GM21390 (cell line): Measurements from ENCODE around the gene TRIM38.
A peak's percentile ranks its signal among the peaks of the same experiment; 100 is the strongest.
"Not testable (repeated sequence)": the region's sequence is repeated elsewhere in the genome, so short reads cannot be mapped to it uniquely, and the experiment has no call there.

Experiments used
- ATAC-seq: cut with Tn5 transposase; IDR thresholded peaks from one replicate; pipeline ENCODE4 v1.9.1; 2021; ENCODE audit not compliant: unreplicated experiment

Gene TRIM38

DNA sequence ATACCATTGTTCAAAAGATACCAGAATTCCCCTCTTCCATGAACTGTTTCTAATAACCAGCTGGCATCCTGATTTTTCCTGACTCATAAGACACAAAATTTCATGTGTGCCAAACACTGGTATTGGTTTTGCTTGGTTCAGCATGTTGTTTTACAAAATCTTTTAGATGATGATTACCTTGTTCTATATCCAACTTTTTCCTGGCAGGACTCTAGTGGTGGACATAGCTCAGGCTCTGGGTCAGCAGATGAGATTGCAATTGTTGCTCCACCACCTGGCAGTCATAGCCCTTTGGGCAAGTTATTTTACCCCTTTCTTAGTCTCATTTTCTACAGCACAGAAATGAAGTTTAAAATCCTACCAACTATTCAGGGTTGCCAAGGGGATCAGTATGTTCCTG is 6.2 kb downstream of the TRIM38 start:
- ATAC-seq, result no peak

DNA sequence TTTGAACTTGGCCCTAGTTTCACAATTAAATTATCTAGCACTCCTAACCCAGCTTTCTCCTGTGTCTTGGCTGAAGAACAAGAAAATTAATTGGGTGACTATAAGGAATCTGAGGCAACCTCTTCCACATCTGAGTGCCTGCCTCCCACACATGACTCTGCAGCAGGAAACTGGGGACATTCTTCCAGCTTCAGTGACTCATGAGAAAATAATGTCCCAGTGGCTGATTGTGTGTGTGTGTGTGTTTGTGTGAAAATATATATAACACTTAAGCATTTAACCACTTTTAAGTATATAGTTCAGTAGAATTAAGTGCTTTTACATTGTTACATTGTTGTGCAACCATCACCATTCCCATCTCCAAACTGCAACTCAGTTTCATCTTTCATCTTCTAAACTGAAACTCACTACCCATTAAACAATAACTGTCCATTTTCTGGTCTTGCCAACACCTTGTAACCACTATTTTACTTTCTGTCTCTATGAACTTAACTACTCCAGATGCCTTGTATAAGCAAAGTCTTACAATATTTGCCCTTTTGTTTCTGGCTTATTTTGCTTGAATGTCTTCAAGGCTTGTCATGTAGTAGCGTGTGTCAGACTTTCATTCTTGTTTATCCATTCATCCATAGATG is 8.7 kb downstream of the TRIM38 start:
- ATAC-seq, result no peak

DNA sequence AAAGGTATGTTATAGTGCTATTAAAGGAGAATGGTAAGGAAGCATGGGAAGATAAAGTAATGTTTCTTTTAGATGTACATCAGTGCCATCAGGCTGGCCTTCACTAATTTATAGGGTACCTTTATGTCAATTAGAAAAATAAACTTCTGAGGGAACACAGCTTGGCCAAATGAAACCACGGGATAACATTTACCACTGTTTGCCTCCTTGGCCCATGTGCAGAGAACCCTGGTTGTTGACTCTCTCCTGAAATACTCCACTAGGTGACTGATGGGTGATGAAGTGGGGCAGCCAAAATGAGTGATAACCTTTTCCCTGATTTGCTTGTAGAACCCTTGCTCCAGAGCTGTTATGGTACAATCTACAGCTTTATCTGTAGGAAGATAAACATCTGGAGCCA is 9.5 kb downstream of the TRIM38 start:
- ATAC-seq, result no peak

DNA sequence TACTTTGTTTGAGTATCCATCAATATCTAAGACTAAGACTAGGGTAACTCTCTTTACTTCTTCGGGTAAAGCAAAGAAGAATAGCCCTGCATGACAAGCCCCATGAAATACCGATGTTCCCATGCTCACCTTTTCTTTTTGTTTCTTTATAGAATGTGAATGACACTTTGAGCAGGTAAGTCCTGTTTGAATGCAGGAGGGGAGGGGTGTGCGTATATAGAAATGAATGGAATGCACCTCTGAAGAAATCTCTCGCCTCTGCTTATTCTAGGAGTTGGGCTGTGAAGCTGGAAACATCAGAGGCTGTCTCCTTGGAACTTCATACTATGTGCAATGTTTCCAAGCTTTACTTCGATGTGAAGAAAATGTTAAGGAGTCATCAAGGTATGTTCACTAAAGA is 10.3 kb downstream of the TRIM38 start:
- no peak for ATAC-seq

DNA sequence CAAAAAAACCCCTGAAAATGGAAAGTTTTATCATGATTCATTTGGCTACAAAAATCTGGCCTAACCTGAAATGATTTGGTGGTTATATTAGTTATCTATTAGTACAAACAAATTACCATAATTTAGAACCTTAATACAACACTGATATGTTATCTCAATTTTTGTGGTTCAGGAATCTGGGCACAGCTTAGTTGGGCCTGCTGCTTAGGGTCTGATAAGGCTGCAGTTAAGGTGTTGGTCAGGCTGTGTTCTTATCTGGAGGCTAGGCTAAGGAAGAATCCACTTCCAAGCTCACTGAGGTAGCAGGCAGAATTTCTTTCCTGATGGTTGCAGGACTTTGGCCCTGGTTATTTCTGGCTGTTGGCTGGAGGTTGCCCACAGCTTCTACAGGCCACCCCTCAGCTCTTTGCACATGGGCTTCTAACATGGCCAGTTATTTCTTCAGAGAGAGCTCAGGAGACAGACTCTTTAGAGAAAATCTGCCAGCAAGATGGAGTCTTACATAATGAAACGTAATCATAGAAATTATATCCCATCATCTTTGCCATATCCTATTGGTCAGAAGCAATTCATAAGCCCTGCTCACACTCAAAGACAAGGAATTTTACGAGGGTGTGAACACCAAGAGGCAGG is 11.4 kb downstream of the TRIM38 start:
- ATAC-seq, result no peak

DNA sequence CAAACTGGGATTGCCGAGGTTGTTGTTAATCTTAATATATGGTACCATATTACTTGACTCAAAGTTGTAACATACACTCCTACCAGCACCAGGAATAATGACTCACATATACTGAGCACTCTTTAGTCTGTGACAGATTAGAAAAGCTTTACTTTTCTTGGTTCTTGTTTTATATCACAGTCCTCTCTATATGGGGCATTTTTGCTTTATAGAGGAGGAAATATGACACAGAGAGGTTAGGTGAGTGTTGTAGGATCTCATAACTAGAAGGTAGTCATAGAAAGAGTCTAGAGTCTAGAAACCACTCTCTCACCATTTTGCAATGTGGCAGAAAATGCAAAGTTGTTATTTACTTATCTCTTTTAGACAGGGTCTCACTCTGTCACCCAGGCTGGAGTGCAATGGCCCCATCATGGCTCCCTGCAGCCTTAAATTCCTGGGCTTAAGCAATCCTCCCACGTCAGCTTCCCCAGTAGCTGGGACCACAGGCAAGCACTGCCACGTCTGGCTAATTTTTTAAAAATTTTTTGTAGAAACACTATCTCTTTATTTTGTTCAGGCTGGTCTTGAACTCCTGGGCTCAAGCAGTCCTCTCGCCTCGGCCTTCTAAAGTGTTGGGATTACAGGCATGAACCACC is 13.4 kb downstream of the TRIM38 start:
- ATAC-seq, result no peak

DNA sequence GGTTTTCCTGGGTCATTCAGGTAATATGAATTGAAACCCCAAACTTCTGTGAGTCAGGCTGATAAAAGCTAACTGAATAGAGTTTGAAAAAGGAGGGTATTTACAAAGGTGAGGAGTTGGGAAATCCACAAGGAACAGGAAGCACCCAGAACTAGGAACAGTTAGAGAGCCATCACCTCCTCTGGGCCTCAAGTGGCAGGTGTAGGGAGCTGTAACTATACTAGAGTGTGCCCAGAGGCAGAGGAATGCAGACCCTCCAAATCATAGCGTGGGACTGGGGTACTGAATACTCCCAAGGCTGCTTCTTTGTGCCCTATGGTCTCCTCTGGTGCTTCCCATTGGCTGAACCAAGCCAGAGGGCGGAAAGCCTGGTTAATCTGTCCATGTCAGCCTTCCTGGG is 18.3 kb downstream of the TRIM38 start:
- no peak for ATAC-seq

DNA sequence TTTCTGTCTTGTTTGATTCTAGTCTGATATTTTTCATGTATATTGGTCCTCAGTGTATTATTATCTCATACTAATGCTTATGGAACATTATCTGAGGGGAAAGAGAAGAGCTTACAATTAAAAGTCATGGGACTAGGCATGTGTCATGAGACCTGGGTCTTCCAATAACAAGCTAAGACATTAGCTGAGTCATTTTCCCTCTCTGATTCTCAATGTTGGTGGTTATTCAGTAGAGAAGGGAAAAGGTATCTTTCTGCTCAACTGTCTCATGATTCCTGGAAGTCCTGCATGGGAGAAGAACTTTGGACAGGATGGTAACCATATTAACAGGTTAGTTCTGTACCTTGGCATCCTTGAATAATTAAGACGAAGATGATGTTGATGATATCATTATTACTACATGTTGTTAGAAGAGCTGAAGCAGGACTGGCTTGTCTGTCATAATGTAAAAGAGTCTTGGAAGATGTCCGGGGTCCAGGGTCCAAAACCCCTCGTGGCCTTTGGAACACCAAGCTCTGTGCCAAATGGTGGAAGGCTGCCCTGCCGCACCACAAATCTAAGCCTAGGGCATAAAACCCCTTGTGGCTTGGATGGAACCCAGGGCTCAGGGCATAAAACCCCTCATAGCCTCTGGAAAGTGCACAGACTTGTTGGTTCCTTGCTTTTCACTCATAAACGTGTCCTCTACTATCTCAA is 19.1 kb downstream of the TRIM38 start:
- ATAC-seq, result no peak

DNA sequence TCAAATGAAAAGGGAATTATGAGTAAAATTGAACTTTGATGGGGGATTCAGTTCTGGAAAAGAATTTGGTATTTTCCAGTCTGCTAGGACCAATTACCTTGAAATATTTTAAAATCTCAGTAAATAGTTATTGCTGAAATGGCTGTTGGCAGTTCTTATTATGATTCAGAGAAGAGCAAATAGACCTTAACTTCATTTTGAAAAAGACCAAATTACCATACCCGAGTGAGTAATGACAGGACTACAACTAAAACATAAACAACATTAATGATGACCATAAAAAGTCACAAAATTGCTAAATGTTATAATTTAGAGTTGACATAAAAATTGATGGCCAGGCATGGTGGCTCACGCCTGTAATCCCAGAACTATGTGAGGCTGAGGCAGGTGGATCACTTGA is 21.7 kb downstream of the TRIM38 start:
- ATAC-seq, result no peak

DNA sequence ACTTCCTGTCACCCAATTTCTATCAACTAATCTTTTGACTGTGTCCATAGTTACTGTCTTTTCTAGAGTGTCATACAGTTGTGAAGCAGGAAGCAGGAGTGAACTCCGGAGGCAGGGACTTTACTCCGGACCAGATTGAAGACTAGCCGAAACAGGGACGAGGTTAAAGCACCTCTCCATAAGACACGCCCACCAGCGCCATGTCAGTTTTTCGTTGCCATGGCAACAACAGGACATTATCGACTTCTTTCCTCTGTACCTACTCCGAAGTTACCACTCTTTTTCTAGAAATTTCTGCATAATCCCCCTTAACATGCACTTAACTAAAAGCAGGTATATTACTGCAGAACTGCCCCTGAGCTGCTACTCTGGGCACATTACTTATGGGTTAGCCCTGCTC is 25.2 kb downstream of the TRIM38 start:
- ATAC-seq, result no peak

DNA sequence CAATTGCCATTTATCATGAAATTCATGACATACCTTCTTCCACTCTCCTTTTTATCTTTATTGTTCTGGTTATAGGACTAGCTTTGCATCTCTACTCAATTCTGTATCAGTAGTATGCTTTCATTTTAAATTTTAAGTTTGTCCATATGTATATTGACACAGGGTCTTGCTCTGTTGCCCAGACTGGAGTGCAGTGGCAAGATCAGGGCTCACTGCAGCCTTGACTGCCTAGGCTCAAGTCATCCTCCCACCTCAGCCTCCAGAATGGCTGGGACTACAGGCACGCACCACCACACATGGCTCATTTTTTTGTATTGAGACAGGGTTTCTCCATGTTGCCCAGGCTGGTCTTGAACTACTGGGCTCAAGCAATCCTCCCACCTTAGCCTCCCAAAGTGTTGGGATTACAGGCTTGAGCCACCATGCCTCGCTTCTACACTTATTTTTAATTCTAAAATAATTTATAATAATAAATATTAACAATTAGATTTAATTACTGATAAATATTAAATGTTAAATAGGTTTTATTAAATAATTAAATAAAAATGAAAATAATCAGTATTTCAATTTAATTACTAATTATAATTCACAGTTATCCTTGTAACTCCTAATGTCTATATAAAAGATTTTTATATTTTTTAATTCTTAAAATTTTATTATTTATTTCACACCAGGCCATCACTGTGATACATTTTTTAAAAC is 27.7 kb downstream of the TRIM38 start:
- ATAC-seq, result no peak

DNA sequence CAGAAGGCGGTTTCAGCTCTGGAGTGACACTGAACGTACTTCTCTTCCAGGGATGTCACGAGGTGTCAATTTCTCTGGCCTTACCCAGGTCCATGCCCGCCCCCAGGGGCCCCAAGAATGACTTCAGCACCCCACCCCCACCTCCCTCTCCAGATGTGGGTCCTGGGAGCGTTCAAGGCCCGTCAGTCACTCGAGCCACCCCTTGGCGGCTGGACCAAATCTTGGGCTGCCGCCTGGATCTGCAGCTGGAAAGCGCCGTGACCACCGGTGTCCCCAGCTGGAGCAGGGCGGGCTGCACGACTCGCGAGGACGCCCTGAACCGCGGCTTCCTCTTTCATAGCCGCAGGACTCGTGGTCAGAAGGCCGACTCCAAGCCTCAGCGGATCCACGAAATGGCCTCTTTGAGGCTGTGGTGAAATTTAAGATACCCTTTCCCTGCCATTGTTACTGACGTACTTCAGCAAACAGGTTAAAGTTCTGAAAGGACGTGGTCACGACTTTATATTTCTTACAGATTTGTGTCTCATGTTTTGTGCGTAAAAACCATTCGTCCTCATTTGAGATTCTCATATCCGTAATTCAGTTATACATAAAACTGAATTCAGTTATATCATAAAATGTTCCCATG is 29.3 kb downstream of the TRIM38 start:
- ATAC-seq, result peak; percentile 48

DNA sequence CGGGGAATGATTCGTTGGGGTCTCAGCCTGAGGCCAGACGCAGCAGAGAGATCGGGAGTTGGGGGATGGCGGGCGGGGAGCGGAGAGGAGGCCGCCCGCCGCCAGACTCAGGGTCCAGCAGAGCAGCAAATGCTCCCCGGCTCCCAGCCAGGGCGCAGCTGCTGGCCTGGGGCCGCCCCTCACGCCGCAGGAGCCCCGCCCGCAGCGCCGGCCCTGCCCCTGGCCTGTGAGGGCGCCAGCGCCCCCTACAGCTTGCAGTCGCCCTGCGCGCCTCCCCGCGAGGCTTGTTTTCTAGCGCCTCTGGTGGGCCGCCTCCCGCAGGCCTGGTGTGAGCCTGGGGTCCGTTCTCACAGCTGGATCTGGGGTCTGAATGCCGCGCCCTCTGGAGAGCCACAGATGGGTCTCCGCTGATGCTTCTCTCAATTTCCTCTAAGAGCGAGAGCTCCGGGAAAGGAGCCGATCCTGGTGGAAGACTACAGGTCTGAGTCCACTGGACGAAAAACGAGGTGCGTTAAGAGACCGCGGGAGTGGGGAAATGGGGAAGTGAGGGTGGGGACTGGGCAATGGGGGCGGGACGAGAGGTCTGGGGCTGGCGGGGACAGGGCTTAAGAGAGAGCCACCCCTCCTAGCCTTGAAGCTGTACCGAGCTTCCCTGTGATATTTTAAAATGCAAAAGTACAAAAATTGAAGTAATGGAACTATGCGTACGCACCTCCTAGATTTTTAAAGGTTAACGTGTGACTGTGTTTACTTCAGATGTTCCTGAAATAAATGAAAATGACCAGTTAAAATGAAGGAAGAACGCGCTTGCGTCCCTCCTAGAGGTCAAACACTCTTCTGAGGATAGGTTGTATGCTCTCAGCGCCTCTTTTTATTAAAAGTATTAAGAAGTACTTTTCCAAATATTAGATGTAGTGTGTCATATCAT is 30.1 kb downstream of the TRIM38 start:
- peak; percentile 90 for ATAC-seq

DNA sequence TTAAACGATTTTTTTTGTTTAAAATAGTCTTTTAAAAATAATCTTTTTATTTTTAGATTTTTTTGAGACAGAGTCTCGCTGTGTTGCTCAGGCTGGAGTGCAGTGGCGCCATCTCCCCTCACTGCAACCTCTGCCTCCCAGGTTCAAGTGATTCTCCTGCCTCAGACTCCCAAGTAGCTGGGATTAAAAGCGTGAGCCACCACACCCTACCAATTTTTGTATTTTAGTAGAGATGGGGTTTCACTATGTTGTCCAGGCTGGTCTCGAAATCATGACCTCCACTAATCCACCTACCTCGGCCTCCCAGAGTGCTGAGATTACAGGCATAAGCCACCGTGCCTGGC is 30.7 kb downstream of the TRIM38 start:
- ATAC-seq, result not testable (repeated sequence)

DNA sequence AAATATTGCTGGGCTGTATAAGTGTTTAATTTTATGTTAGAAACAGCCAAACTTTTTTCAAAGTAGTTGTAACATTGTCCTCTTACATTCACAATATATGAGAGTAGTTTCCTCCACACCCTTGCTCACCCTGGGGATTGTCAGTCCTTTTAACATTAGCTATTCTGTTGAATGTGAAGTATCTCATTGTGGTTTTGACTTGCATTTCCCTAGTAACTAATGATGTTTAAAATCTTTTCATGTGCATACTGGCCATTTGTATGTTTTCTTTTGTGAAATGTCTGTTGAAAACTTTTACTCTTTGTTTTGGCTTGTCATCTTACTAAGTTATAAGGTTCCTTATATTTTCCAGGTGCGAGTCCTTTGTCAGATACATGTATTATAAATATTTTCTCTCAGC is 32.9 kb downstream of the TRIM38 start:
- ATAC-seq, result no peak

DNA sequence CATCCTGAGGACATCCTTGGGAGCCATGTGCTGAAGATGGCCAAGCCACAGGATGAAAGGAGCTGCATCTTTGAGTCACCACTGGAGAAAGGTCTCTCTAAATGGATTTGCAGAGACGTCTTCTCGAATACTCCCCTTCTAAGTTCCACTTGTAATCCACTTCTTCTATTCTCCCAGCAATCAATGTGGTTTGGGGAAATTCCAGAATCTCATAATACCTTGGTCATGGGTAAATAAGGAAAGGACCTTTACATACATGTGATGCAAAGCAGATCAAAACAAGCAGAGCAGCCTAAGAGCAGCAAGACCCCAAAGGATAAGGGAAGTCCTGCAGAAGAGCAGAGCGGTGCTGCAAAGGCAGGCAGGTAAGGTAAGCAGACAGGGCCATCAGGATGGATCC is 35.3 kb downstream of the TRIM38 start:
- ATAC-seq, result no peak

DNA sequence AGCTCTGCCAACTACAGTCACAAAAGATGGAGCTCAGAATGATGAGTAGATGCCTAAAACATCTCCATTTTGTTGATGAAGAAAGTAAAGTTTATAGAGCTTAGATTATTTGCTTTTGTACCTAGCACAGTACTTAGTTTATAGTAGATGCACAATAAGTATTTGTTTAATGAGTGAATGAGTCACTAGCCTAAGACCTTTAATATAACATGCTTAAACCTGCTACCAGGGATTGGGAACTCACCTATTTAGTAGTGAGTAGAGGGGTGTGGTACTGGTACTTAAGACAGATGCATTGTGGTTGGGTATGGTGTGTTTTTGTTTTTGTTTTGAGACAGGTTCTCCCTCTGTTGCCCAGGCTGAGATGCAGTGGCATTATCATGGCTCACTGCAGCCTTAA is 35.8 kb downstream of the TRIM38 start:
- no peak for ATAC-seq

DNA sequence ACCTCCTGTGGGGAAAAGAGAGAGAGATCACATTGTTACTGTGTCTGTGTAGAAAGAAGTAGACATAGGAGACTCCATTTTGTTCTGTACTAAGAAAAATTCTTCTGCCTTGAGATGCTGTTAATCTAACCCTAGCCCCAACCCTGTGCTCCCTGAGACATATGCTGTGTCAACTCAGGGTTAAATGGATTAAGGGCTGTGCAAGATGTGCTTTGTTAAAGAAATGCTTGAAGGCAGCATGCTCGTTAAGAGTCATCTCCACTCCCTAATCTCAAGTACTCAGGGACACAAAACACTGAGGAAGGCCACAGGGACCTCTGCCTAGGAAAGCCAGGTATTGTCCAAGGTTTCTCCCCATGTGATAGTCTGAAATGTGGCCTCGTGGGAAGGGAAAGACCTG is 36.6 kb downstream of the TRIM38 start:
- ATAC-seq, result not testable (repeated sequence)

DNA sequence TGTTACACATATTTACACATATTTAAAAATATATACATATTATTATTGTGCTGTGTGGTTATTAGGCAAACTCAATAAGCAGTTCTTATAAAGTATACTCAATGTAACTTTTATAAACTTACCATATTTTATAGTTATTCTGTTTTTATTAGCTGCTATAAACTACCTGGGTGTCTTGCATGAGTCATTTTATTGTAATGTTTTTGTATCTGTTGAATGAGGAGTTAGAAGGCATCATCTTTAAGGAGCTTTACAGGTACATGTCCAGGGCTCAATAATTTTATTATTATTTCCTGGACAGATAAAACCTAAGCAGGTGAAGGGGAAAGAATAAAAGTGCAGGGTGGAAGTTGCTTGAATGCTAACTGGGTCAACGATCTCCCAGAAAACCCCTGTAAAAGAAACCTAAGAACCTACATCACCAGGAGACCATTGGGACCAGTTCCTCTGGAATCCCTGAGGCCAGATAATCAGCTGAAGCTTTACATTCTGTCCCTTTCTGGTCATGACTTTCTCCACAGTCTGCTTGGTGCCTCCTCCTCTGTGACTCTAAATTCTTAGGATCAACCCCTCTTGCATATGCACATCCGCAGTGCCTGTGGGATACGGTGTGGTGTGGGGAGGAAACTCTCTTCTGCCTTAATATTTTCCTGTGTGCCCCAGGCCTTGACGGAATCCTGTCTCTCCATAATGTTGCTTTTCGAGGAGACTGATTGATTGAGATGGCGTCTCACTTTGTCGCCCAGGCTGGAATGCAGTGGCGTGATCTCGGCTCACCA is 38.0 kb downstream of the TRIM38 start:
- no peak for ATAC-seq
